SHP77 (cell line): Measurements from ENCODE around the gene AATF.

Experiments
- DNase-seq, 2 experiments: peaks; one replicate each; lab custom pipeline; 2025; lab: John Stamatoyannopoulos, UW

Gene AATF

GRCh38 chr17:37081287-37081686 is 132.5 kb downstream of the AATF start:
- DNase-seq: no peak

- DNase-seq: no peak
These were observed 133.6 kb downstream of the AATF start for GRCh38 chr17:37082311-37082860.

GRCh38 chr17:37082985-37083384 is 134.2 kb downstream of the AATF start:
- DNase-seq: no peak

- no peak for DNase-seq
These were observed 134.7 kb downstream of the AATF start for GRCh38 chr17:37083456-37083855.

GRCh38 chr17:37084372-37084771 is 135.6 kb downstream of the AATF start:
- DNase-seq: no peak

- no peak for DNase-seq
These were observed 137.6 kb downstream of the AATF start for GRCh38 chr17:37086334-37086733.

GRCh38 chr17:37086948-37087347 is 138.2 kb downstream of the AATF start:
- DNase-seq: no peak

- no peak for DNase-seq
These were observed 138.9 kb downstream of the AATF start for GRCh38 chr17:37087683-37088082.

GRCh38 chr17:37088459-37088858 is 139.7 kb downstream of the AATF start:
- DNase-seq: no peak

- no peak for DNase-seq
These were observed 140.2 kb downstream of the AATF start for GRCh38 chr17:37088913-37089312.

- DNase-seq: no peak
These were observed 141.2 kb downstream of the AATF start for GRCh38 chr17:37089956-37090355.

GRCh38 chr17:37090941-37091340 is 142.2 kb downstream of the AATF start:
- DNase-seq: no peak

GRCh38 chr17:37092071-37092470 is 143.3 kb downstream of the AATF start:
- DNase-seq: no peak

GRCh38 chr17:37092701-37093100 is 143.9 kb downstream of the AATF start:
- no peak for DNase-seq

GRCh38 chr17:37094391-37094790 is 145.6 kb downstream of the AATF start:
- DNase-seq: no peak

GRCh38 chr17:37096071-37096470 is 147.3 kb downstream of the AATF start:
- DNase-seq: no peak

- DNase-seq: no peak
These were observed 148.4 kb downstream of the AATF start for GRCh38 chr17:37097154-37097553.

GRCh38 chr17:37098152-37098551 is 149.4 kb downstream of the AATF start:
- no peak for DNase-seq

- DNase-seq: no peak
These were observed 150.3 kb downstream of the AATF start for GRCh38 chr17:37098910-37099664.

GRCh38 chr17:37100231-37100630 is 151.5 kb downstream of the AATF start:
- no peak for DNase-seq

GRCh38 chr17:37101306-37101705 is 152.6 kb downstream of the AATF start:
- DNase-seq: no peak

GRCh38 chr17:37103231-37103630 is 154.5 kb downstream of the AATF start:
- no peak for DNase-seq

GRCh38 chr17:37106049-37106448 is 157.3 kb downstream of the AATF start:
- no peak for DNase-seq
